ENCODE data around the gene ACTRT2. TPM values are rescaled to one million over a fixed set of nuclear protein-coding genes. Genes with fewer than 3 reads are reported as not detected.

ACTRT2 gene
- total and polyA plus RNA-seq, 2 of the 8 experiments (the other 6 are each of a cell fraction or from before 2014, with no cell fraction given): not detected

- H3K14ac ChIP-seq (ENCODE audit: insufficient read length): no peak overlapping the region
- no peak overlapping the region for H2BK5ac ChIP-seq (ENCODE audit: low read depth, low read length)
- H4K8ac ChIP-seq (ENCODE audit: extremely low read depth, insufficient read depth, low read length): no peak overlapping the region
- H3K4ac ChIP-seq (replicated peaks; ENCODE audit: insufficient read length, low read depth, low read length): no peak overlapping the region
- H2AK5ac ChIP-seq (ENCODE audit: low read depth, low read length): no peak overlapping the region
- H3K4me3 ChIP-seq (ENCODE audit: extremely low read depth in 1 of 4, insufficient read depth in 2 of 4, low read depth in 3 of 4, low read length in 4 of 4): no peak overlapping the region
- H3K79me1 ChIP-seq (ENCODE audit: low read depth, low read length): no peaks in the 10 kb centered on the region
- H3K27ac ChIP-seq (ENCODE audit: low read depth, low read length): no peak overlapping the region
- no peak overlapping the region for H2AFZ ChIP-seq (ENCODE audit: low read length)
- no peaks in the 10 kb centered on the region; a peak in 2 of 8 replicates for H3K36me3 ChIP-seq (ENCODE audit: control insufficient read depth in 2 of 4, insufficient read depth in 4 of 4, low read length in 3 of 4)
- no peak overlapping the region for H2BK120ac ChIP-seq (replicated peaks; ENCODE audit: low read depth, low read length)
- ChIA-PET CTCF (ENCODE audit: partially characterized antibody) (no interaction called here), POLR2A (ENCODE audit: partially characterized antibody) (no interaction called here)
- 86% methylated on average over 11 of the region's 11 CpGs; no CpG with 5 or more reads in 1 of the 2 experiments for WGBS, 2 experiments (ENCODE audit: extremely low coverage in 1 of 2, insufficient coverage in 1 of 2, insufficient read length in 1 of 2, insufficient replicate concordance in 2 of 2, low coverage in 1 of 2, low lambda C conversion rate in 2 of 2, missing lambda C conversion rate in 1 of 2)
- peaks cover 7% of the 10 kb centered on the region; the same call in 1 of the 2 replicates for H3K23me2 ChIP-seq (ENCODE audit: low read depth, low read length)
- H3K79me2 ChIP-seq (ENCODE audit: control insufficient read depth in 1 of 2, insufficient read depth in 2 of 2, low read length in 2 of 2): no peaks in the 10 kb centered on the region
- H3K18ac ChIP-seq (ENCODE audit: extremely low read depth, low read length): no peak overlapping the region
- H3K23ac ChIP-seq (ENCODE audit: insufficient read length): no peak overlapping the region
- DNase-seq (ENCODE audit: low read depth in 1 of 2, low spot score in 2 of 2) (no peak), FAIRE-seq (no peak)
- H3K56ac ChIP-seq (replicated peaks; ENCODE audit: insufficient read length, low read depth, low read length): no peak overlapping the region
- H2BK20ac ChIP-seq (ENCODE audit: low read length): no peak overlapping the region
- peaks cover 0 to 4% of the 10 kb centered on the region in 2 experiments for H4K20me1 ChIP-seq (replicated peaks in 1 of 2; ENCODE audit: control insufficient read depth in 1 of 2, insufficient read depth in 2 of 2, low read length in 2 of 2)
- peaks cover 61 to 97% of the 10 kb centered on the region in 2 experiments for H3K9me3 ChIP-seq (ENCODE audit: insufficient read depth in 2 of 2, low read depth in 1 of 2, low read length in 1 of 2)
- no peak overlapping the region for H3K4me2 ChIP-seq (ENCODE audit: insufficient read depth in 1 of 2, low read depth in 2 of 2, low read length in 2 of 2)
- no peak overlapping the region for H3K9ac ChIP-seq (replicated peaks in 1 of 4; ENCODE audit: extremely low read depth in 1 of 4, low read depth in 3 of 4, low read length in 3 of 4)
- no peaks in the 10 kb centered on the region for H3K27me3 ChIP-seq (replicated peaks in 1 of 4; ENCODE audit: control insufficient read depth in 3 of 4, extremely low read depth in 1 of 4, insufficient read depth in 3 of 4, low read length in 3 of 4)
- H2BK15ac ChIP-seq (ENCODE audit: low read length): no peak overlapping the region
- no peak overlapping the region for H4K5ac ChIP-seq (ENCODE audit: insufficient read length, low read depth, low read length)
- TF ChIP-seq NRF1 (IDR thresholded peaks at IDR 0.05; ENCODE audit: low read depth, low read length) (no peak), NANOG (IDR thresholded peaks at IDR 0.05; ENCODE audit: insufficient read depth, low read depth, low read length, poor library complexity, severe bottlenecking) (no peak), EGR1 (IDR thresholded peaks at IDR 0.05; ENCODE audit: borderline replicate concordance, low read depth, low read length) (no peak), CBX8 (IDR thresholded peaks at IDR 0.05; ENCODE audit: borderline replicate concordance, low read depth, low read length) (no peak), SRF (IDR thresholded peaks at IDR 0.05; ENCODE audit: low read depth, low read length) (no peak)
- no peak overlapping the region for H4K91ac ChIP-seq (replicated peaks; ENCODE audit: insufficient read length, low read length)
- H3K4me1 ChIP-seq (replicated peaks in 1 of 4; ENCODE audit: control insufficient read depth in 3 of 4, insufficient read depth in 4 of 4, low read length in 3 of 4): no peaks in the 10 kb centered on the region
- H2BK12ac ChIP-seq (ENCODE audit: low read depth, low read length): no peak overlapping the region
Observed at GRCh38 chr1:3029481-3029961, 8.3 kb downstream of the ACTRT2 start.

Data from H1 (cell line).